ENCODE results near the gene LUC7L. TPM values are rescaled to one million over a fixed set of nuclear protein-coding genes. Genes with fewer than 3 reads are reported as not detected.

Gene LUC7L
- total and polyA plus RNA-seq, 9 donors = 56.6 to 112 (median 73.5) TPM

GRCh38 chr16:191831-192230 is 37.4 kb downstream of the LUC7L start:
- Histone ChIP-seq H3K36me3 (no peaks in the 10 kb centered on the region), H3K4me3 (no peak overlapping the region), H3K4me1 (ENCODE audit: insufficient read depth) (no peaks in the 10 kb centered on the region), H3K9me3 (no peaks in the 10 kb centered on the region), H3K27me3 (no peaks in the 10 kb centered on the region), H3K27ac (no peak overlapping the region)
- intact Hi-C loops (cut with DNase I) = no loop called here
- WGBS, 3 donors = 81 to 91% (median 88%) methylated on average over 4 of the region's 4 CpGs
- TF ChIP-seq POLR2A (IDR thresholded peaks at IDR 0.05) (no peak), CTCF (IDR thresholded peaks at IDR 0.05) (no peak), EP300 (IDR thresholded peaks at IDR 0.05) (no peak)
- DNase-seq = no peak

- Histone ChIP-seq H3K36me3 (no peaks in the 10 kb centered on the region), H3K27ac (no peak overlapping the region), H3K27me3 (no peaks in the 10 kb centered on the region), H3K4me3 (no peak overlapping the region), H3K4me1 (ENCODE audit: insufficient read depth) (no peaks in the 10 kb centered on the region), H3K9me3 (no peaks in the 10 kb centered on the region)
- no peak for TF ChIP-seq POLR2A (IDR thresholded peaks at IDR 0.05)
- intact Hi-C loops (cut with DNase I) = no loop called here
- WGBS, 3 donors = 89 to 93% (median 91%) methylated on average over 34 of the region's 34 CpGs
- no peak for DNase-seq
Observed at GRCh38 chr16:189604-190186, 39.6 kb downstream of the LUC7L start.

GRCh38 chr16:188674-189073 is 40.6 kb downstream of the LUC7L start:
- Histone ChIP-seq H3K36me3 (no peaks in the 10 kb centered on the region), H3K9me3 (no peaks in the 10 kb centered on the region), H3K4me3 (no peak overlapping the region), H3K27ac (no peak overlapping the region), H3K4me1 (ENCODE audit: insufficient read depth) (no peaks in the 10 kb centered on the region), H3K27me3 (no peaks in the 10 kb centered on the region)
- TF ChIP-seq POLR2A (IDR thresholded peaks at IDR 0.05) = no peak
- TF ChIP-seq CTCF (IDR thresholded peaks at IDR 0.05) = no peak
- TF ChIP-seq EP300 (IDR thresholded peaks at IDR 0.05) = no peak
- WGBS, 3 donors = 72 to 82% (median 77%) methylated on average over 8 of the region's 8 CpGs
- intact Hi-C loops (cut with DNase I) = no loop called here
- no peak for DNase-seq

- H3K4me1 ChIP-seq (ENCODE audit: insufficient read depth) = no peaks in the 10 kb centered on the region
- intact Hi-C loops (cut with DNase I) = no loop called here
- no peaks in the 10 kb centered on the region for H3K36me3 ChIP-seq
- no peak overlapping the region for H3K27ac ChIP-seq
- no peak overlapping the region for H3K4me3 ChIP-seq
- no peaks in the 10 kb centered on the region for H3K9me3 ChIP-seq
- no peak for TF ChIP-seq EP300 (IDR thresholded peaks at IDR 0.05)
- no peak for TF ChIP-seq POLR2A (IDR thresholded peaks at IDR 0.05)
- TF ChIP-seq CTCF (IDR thresholded peaks at IDR 0.05) = no peak
- H3K27me3 ChIP-seq = no peaks in the 10 kb centered on the region
- no peak for DNase-seq
- 89 to 93% (median 92%) methylated on average over 8 of the region's 8 CpGs for WGBS, 3 donors
Observed at GRCh38 chr16:187330-187729, 41.9 kb downstream of the LUC7L start.

- Histone ChIP-seq H3K27me3 (no peaks in the 10 kb centered on the region), H3K4me3 (no peak overlapping the region), H3K36me3 (no peaks in the 10 kb centered on the region), H3K27ac (no peak overlapping the region), H3K9me3 (no peaks in the 10 kb centered on the region), H3K4me1 (ENCODE audit: insufficient read depth) (peaks cover 6% of the 10 kb centered on the region)
- DNase-seq = no peak
- WGBS, 3 donors = 57 to 66% (median 60%) methylated on average over 8 to 11 of the region's 11 CpGs
- intact Hi-C loops (cut with DNase I) = no loop called here
- TF ChIP-seq POLR2A (IDR thresholded peaks at IDR 0.05) (no peak), CTCF (IDR thresholded peaks at IDR 0.05) (no peak), EP300 (IDR thresholded peaks at IDR 0.05) (no peak)
Observed at GRCh38 chr16:185691-186090, 43.6 kb downstream of the LUC7L start.

All from ovary (tissue), 9 donors.